Measurements from ENCODE around the gene DLX1.

The DLX1 gene

GRCh38 chr2:172087780-172088244 lies 2.5 kb downstream of the DLX1 start:
- DNase-seq: no peak

- DNase-seq: no peak
These were observed 3.1 kb downstream of the DLX1 start for GRCh38 chr2:172088245-172089004.

- DNase-seq: no peak
These were observed 3.7 kb downstream of the DLX1 start for GRCh38 chr2:172089005-172089504.

- no peak for DNase-seq
These were observed 4.3 kb downstream of the DLX1 start for GRCh38 chr2:172089633-172090032.

- DNase-seq: no peak
These were observed 5.0 kb downstream of the DLX1 start for GRCh38 chr2:172090044-172090961.

GRCh38 chr2:172091000-172091641 lies 5.8 kb downstream of the DLX1 start:
- DNase-seq: no peak

GRCh38 chr2:172091761-172092566 lies 6.7 kb downstream of the DLX1 start:
- DNase-seq: no peak

GRCh38 chr2:172092716-172093415 lies 7.6 kb downstream of the DLX1 start:
- no peak for DNase-seq

- no peak for DNase-seq
These were observed 8.3 kb downstream of the DLX1 start for GRCh38 chr2:172093416-172094293.

- DNase-seq: no peak
These were observed 9.2 kb downstream of the DLX1 start for GRCh38 chr2:172094294-172095145.

GRCh38 chr2:172095146-172095904 lies 10.0 kb downstream of the DLX1 start:
- no peak for DNase-seq

- no peak for DNase-seq
These were observed 10.8 kb downstream of the DLX1 start for GRCh38 chr2:172095905-172096625.

GRCh38 chr2:172096626-172097547 lies 11.6 kb downstream of the DLX1 start:
- no peak for DNase-seq

GRCh38 chr2:172097557-172098131 lies 12.3 kb downstream of the DLX1 start:
- no peak for DNase-seq

- DNase-seq: no peak
These were observed 13.0 kb downstream of the DLX1 start for GRCh38 chr2:172098287-172098649.

- DNase-seq: no peak
These were observed 13.6 kb downstream of the DLX1 start for GRCh38 chr2:172098650-172099471.

Data from NCI-H187 (cell line).